Measurements from ENCODE around the gene MRPL24.

- TF ChIP-seq, protein P1, sequence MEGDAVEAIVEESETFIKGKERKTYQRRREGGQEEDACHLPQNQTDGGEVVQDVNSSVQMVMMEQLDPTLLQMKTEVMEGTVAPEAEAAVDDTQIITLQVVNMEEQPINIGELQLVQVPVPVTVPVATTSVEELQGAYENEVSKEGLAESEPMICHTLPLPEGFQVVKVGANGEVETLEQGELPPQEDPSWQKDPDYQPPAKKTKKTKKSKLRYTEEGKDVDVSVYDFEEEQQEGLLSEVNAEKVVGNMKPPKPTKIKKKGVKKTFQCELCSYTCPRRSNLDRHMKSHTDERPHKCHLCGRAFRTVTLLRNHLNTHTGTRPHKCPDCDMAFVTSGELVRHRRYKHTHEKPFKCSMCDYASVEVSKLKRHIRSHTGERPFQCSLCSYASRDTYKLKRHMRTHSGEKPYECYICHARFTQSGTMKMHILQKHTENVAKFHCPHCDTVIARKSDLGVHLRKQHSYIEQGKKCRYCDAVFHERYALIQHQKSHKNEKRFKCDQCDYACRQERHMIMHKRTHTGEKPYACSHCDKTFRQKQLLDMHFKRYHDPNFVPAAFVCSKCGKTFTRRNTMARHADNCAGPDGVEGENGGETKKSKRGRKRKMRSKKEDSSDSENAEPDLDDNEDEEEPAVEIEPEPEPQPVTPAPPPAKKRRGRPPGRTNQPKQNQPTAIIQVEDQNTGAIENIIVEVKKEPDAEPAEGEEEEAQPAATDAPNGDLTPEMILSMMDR (IDR thresholded peaks at IDR 0.05; ENCODE audit: low read length) = no peak
- TF ChIP-seq EZH2 (optimal IDR thresholded peaks at IDR 0.05; ENCODE audit: low read depth, low read length) (no peak), EZH2phosphoT487 (IDR thresholded peaks at IDR 0.05; ENCODE audit: low read length) (no peak)
Observed at GRCh38 chr1:156728599-156729462, 12.1 kb downstream of the MRPL24 start, which contains the start of gene ISG20L2.

All from MM.1S (cell line).